Measurements from ENCODE around the gene SPATS2. TPM values are rescaled to one million over a fixed set of nuclear protein-coding genes. Genes with fewer than 3 reads are reported as not detected.

Gene SPATS2
- total and polyA plus RNA-seq, 11 donors = 3.0 to 9.1 (median 5.7) TPM

DNA sequence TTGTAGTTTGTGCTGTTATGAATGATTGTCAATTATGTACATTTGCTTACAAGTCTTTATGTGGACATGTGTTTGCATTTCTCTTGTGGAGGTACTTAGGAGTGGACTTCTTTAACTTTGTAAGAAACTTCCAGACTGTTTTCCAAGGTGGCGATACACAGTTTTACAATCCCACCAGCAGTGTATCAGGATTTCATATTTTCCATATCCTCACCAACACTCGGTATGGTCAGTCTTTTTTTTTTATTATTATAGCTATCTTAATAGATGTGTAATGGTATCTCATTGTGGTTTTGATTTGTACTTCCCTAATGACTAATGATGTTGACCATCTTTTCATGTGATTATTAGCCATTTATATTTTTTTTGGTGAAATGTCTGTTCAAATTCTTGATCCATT lies 97.9 kb downstream of the SPATS2 start:
- peaks cover 0 to 6% (median 0%) of the 10 kb centered on the region in 9 donors for H3K36me3 ChIP-seq
- H3K27ac ChIP-seq = no peak overlapping the region
- H3K9me3 ChIP-seq = peaks cover 0 to 4% (median 0%) of the 10 kb centered on the region in 12 donors
- 96 to 98% (median 97%) methylated on average over 2 of the region's 2 CpGs for WGBS, 4 donors
- no peaks in the 10 kb centered on the region for H3K27me3 ChIP-seq
- intact Hi-C loops (cut with DNase I) = no loop called here
- H3K4me1 ChIP-seq = peaks cover 0 to 27% (median 14%) of the 10 kb centered on the region in 12 donors
- TF ChIP-seq POLR2A (IDR thresholded peaks at IDR 0.05) = no peak
- TF ChIP-seq, protein P1, sequence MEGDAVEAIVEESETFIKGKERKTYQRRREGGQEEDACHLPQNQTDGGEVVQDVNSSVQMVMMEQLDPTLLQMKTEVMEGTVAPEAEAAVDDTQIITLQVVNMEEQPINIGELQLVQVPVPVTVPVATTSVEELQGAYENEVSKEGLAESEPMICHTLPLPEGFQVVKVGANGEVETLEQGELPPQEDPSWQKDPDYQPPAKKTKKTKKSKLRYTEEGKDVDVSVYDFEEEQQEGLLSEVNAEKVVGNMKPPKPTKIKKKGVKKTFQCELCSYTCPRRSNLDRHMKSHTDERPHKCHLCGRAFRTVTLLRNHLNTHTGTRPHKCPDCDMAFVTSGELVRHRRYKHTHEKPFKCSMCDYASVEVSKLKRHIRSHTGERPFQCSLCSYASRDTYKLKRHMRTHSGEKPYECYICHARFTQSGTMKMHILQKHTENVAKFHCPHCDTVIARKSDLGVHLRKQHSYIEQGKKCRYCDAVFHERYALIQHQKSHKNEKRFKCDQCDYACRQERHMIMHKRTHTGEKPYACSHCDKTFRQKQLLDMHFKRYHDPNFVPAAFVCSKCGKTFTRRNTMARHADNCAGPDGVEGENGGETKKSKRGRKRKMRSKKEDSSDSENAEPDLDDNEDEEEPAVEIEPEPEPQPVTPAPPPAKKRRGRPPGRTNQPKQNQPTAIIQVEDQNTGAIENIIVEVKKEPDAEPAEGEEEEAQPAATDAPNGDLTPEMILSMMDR (IDR thresholded peaks at IDR 0.05) = no peak
- H3K4me3 ChIP-seq = no peak overlapping the region
- ATAC-seq (no peak), DNase-seq (no peak)

DNA sequence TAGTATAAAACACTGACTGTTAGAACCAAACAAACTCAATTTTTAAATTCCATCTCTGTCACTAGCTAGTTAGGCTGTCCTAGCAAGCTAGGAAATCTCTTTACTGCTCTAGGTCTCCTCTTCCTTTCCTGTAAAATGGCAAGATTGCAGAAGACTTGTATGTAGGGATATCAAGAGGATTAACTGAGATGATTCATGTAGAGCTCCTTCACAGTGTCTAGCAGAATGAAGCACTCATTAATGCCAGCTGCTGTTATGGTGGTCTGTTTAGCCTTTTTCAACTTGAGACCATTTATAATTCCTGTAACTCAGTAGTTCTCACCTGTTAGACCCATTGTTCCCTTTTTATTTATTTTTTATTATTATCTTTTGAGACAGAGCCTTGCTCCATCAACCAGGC lies 103.7 kb downstream of the SPATS2 start:
- intact Hi-C loops (cut with DNase I) = no loop called here
- no peaks in the 10 kb centered on the region for H3K27me3 ChIP-seq
- no peak for TF ChIP-seq POLR2A (IDR thresholded peaks at IDR 0.05)
- TF ChIP-seq, protein P1 (IDR thresholded peaks at IDR 0.05) = no peak
- H3K36me3 ChIP-seq = no peaks in the 10 kb centered on the region
- H3K9me3 ChIP-seq = no peaks in the 10 kb centered on the region
- peaks cover 0 to 3% (median 0%) of the 10 kb centered on the region in 12 donors for H3K4me1 ChIP-seq
- H3K4me3 ChIP-seq = no peak overlapping the region
- no peak overlapping the region for H3K27ac ChIP-seq
- ATAC-seq (no peak), DNase-seq (no peak)

DNA sequence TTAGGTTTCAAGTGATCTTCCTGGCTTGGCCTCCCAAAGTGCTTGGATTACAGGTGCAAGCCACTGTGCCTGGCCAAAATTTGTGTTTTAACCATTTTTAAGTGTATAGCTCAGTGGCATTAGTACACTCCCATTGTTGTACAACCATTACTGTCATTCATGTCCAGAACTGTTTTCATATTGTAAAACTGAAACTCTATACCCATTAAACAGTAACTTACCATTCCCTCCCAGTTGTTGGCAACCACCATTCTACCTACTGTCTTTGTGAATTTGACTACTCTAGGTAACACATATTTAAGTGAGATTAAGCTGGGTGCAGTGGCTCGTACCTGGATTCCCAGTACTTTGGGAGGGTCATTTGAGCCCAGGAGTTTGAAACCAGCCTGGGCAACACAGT lies 104.3 kb downstream of the SPATS2 start:
- DNase-seq = no peak
- intact Hi-C loops (cut with DNase I) = no loop called here
- no peak for TF ChIP-seq POLR2A (IDR thresholded peaks at IDR 0.05)
- TF ChIP-seq, protein P1 (IDR thresholded peaks at IDR 0.05) = no peak
- Histone ChIP-seq H3K27ac (no peak overlapping the region), H3K4me3 (no peak overlapping the region), H3K36me3 (no peaks in the 10 kb centered on the region), H3K9me3 (no peaks in the 10 kb centered on the region), H3K27me3 (no peaks in the 10 kb centered on the region), H3K4me1 (peaks cover 0 to 3% (median 0%) of the 10 kb centered on the region in 12 donors)
- 95 to 100% (median 99%) methylated on average over 1 of the region's 1 CpG for WGBS, 4 donors
- no peak for ATAC-seq

DNA sequence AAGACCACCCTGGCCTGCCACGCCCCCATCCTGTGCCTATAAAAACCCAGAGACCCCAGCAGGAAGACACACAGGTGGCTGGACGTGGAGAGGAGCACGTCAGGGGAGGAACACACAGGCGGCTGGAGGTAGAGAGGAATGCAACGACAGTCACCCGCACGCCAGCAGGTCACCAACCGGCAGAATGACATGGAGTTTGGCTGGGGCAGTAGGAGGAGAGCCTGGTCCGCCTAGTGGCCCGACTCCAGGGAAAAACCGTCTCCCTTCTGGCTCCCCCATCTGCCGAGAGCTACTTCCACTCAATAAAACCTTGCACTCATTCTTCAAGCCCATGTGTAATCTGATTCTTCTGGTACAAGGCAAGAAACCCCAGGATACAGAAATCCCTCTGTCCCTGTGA lies 108.8 kb downstream of the SPATS2 start:
- ATAC-seq = no peak
- Histone ChIP-seq H3K27me3 (no peaks in the 10 kb centered on the region), H3K27ac (no peak overlapping the region), H3K36me3 (no peaks in the 10 kb centered on the region), H3K9me3 (no peaks in the 10 kb centered on the region), H3K4me3 (no peak overlapping the region), H3K4me1 (peaks cover 0 to 10% (median 0%) of the 10 kb centered on the region in 12 donors)
- 93 to 96% (median 95%) methylated on average over 12 of the region's 12 CpGs for WGBS, 4 donors
- intact Hi-C loops (cut with DNase I) = no loop called here
- no peak for TF ChIP-seq POLR2A (IDR thresholded peaks at IDR 0.05)
- TF ChIP-seq, protein P1 (IDR thresholded peaks at IDR 0.05) = no peak
- no peak for DNase-seq

Data from heart left ventricle (tissue), 16 donors.